HG02763 (cell line): ENCODE results near the gene KCNT2.
"Not testable (repeated sequence)": the region's sequence is repeated elsewhere in the genome, so short reads cannot be mapped to it uniquely, and the experiment has no call there.

Experiments
- ATAC-seq: cut with Tn5 transposase; IDR thresholded peaks from one replicate; pipeline ENCODE4 v1.9.1; 2021; ENCODE audit warnings: mild to moderate bottlenecking, moderate library complexity; ENCODE audit not compliant: unreplicated experiment

Gene KCNT2

DNA sequence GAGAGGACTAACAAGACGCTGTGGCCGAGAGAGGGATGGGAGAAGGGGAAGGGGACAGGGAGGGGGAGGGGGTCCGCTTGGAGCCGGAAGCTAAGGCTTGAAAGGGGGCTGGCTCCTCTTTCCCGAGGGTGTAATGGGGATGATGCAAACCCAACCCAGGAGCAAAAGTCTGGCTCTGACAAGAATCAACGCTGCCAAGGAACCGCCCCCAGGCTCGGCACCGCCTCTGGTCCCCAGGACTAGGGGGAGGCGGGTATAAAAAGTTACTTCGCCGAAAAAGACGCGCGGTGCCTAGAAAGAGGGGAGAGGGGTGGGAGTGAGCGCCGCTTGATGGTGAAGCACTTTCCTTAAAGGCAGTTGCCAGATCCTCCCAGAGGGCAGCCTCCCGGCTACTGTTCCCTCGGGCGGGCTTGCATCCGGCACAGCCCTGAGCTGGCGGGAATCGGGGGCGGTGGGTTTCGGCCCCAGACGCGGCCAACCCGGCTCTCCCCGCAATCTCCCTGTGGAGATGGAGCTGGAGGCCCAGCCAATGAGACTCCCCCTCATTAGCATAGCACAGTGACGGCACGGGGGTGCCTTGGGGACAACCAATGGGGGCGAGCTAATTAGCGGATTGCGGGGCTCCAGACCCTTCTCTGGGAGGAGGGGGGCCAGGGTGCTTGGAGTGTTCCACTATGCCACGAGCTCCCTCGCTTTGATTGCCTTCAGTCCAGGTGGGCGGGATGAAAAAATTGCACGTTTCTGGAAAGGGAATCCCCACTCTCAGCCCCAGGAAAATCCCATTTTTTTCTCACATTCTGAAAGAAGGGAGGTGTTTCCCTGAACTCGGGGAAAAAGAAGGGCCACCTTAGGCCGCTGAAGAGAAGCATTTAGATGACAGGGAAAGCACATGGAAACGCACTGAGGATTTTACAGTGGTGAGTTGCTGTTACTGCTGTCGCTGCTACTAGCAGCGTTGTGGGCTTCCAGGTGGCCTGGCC is at the start of gene KCNT2:
TSS of gene KCNT2 (minus strand) at position 51 of the 980 bp plus-strand sequence. CDS start 131 bp downstream, outside the sequence.
- ATAC-seq = no peak

DNA sequence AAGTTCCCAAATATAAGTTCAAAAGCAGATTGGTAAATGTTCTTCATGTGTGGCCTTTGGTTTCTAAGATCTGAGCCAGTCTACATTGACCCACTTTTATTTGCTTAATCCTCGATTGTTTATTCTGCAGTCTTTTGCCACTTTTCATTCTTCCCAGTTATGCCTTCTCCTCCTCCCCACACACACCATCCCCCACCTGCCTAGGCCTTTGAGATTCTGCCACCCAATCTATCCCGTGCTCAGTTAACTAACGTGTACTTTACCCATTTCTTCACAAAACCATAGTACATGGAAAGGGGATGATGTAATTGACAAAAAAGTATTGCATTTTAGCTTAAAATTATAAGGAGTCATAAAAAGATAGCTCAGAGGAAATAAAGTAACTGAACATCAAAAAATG is 47.3 kb upstream of the KCNT2 start:
- ATAC-seq = no peak

DNA sequence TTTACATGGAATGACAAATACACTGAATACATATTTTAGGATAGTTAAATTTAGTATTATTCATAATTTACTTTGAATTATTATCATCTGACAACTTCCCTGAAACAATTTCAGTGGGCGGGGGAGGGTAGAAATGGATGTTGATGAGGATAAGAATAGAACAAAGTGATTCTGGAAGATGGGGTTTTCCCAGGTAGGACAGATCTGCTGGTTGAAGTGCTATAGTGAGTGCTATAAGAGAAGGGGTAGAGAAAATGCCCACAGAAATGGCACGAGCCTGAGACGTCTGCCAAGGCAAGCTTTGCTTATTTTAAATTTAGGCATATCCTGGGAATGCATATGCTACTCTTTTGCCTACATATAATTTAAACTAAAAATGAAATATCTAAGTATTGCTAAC is 46.8 kb upstream of the KCNT2 start:
- ATAC-seq = no peak

DNA sequence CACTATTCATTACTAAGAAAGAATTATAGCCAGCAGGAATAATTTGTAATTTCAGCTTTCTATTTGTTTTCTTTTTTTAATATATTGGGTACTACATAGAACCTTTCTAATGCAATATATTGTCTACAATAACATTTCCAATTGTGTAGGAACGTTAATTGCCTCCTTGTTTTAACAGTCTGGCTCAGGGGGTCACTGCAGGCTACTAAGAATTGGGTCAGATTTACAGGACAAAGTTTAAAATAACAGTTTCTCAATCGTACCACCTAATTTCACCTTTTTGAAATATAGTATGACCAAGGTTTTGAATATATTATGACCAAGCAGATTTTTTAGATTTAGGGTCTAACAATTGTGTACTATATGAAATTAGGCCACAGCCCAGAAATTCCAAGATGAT is 46.0 kb upstream of the KCNT2 start:
- no peak for ATAC-seq

DNA sequence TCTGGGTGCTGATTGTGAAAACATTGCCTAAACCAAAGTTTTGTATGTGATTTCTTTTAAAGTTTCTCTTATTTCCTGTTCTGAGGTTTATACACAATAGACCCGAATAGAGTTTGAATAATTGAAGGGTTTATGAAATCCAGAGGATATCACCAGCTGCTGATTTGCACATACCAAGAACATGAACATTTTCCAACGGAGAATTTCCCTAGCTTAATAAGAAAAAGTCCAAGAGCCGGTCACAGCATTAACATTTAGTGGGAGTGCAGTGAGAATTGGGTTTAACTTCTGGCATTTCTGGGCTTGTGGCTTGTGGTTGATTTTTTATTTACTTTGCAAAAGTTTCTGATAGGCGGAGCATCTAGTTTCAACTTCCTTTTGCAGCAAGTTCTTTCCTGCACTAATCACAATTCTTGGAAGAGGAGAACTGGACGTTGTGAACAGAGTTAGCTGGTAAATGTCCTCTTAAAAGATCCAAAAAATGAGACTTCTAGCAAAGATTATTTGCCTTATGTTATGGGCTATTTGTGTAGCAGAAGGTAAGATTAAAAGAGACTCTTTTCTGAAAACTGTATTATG is 43.5 kb upstream of the KCNT2 start, which contains the start of gene CFH:
TSS of gene CFH (plus strand) at position 407 of the 579 bp plus-strand sequence. CDS start at position 482, 75 bp downstream.
- ATAC-seq = no peak

DNA sequence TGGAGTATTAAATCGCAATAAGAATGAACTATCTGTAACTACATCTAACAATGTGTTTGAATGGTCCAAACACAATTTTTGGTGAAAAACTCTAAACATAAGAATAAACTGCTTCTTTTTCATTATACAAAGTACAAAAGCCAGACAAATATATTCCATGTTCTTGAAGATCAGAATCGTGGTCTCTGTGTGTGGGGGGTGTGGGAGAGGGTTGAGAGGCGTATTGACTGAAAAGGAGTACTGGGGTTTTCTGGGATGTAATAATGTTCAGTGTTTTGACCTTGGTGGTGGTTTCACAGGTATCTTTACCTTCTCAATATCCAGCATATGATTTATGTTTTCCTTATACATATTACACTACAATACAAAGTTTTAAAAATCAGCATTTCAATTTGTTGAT is 42.8 kb upstream of the KCNT2 start:
- no peak for ATAC-seq

DNA sequence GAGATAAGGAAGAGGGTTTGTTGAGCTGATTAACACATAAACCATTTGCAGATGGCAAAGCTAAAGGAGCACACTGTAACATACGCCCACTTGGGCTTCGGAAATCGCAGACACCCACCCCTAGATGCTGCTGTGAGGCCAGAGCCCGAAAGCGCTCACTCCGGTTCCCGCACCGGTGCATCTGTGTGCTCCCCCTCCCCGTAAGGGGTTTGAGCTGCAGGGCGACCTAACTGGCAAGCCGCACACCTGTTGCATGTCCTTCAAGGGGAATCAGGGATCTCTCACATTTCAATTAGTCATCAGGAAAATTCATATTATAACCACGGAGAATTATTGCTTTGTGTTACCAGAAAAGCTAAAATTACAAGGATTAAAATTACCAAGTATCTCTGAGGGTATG is 42.2 kb upstream of the KCNT2 start:
- no peak for ATAC-seq

DNA sequence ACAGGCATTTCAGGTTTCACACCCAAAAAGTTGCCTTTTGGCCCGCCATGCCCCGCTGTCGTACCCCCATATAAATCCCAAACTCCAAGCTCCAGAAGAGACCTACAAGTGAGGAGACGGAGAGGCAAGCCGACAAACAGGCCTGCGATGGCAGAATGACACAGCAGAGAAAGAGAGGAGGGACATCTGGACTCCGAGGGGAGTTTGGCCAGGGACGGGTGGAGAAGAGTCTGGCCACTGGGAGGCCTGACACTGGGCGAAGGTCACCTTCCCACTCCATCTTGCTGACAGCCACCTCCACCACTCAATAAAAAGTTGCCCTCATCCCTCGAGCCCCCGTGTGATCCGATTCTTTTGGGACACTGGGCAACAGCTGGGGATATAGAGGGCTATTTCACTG is 41.8 kb upstream of the KCNT2 start:
- ATAC-seq = no peak

DNA sequence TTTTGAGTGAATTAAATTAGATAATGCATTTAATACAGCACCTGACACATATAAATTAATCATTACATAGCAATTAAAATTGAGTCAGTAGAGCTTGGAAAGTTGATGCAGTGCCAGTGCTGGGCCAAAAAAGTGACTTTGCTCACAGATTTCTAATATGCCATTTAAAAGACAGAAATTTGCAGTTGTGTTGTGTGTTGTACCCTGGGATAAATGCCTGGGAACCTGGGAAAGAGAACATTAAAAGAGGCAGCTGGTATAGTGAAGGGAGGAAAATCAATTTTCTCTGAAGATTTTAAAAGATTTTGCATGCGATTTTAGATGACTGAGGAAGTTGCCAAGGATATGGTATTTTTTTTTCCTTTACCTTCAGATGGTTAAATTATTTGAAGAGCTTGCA is 32.7 kb upstream of the KCNT2 start:
- ATAC-seq = no peak

DNA sequence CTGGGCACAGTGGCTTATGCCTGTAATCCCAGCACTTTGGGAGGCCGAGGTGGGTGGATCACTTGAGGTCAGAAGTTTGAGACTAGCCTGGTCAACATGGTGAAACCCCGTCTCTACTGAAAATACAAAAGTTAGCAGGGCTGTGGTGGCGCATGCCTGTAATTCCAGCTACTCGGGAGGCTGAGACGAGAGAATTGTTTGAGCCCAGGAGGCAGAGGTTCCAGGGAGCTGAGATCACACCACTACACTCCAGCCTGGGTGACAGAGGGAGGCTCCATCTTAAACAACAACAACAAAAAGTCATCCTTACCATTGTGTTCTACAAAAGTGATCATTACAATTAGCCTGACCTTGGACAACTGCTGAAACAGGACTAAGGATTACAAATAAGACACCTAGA is 31.1 kb upstream of the KCNT2 start:
- not testable (repeated sequence) for ATAC-seq

DNA sequence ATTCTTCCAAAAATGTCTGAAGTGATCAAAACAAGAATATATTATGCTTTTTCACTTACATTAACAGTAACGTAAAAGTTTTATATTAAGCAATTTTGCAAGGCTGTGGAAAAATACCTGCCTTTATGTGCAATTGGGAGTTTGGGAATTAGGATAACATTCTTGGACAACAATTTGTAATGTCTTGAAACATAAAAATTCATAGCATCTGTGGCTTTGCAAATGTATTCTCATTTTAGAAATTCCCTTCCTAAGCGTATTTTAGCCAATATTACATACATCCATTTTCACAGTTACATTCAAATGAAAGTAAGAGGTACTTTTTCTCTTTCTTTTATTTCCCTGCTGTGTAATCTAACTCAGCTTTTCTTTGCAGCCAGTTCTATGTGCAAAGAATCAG is 30.2 kb upstream of the KCNT2 start:
- ATAC-seq = no peak

DNA sequence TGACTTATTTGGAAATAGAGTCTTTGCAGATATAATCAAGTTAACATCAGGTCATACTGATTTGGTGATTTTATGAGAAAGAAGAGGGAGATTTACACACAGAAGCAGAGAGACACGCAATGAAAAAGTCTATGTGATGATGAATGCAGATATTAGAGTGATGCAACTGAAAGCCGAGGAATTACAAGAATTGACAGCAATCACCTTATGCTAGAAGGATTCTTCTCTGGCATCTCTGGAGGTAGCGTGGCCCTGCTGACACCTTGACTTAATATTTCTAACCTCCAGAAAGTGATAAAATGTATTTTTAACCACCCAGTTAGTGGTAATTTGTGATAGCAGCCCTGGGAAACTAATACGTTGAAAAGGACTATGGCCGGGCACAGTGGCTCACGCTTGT is 29.4 kb upstream of the KCNT2 start:
- no peak for ATAC-seq

DNA sequence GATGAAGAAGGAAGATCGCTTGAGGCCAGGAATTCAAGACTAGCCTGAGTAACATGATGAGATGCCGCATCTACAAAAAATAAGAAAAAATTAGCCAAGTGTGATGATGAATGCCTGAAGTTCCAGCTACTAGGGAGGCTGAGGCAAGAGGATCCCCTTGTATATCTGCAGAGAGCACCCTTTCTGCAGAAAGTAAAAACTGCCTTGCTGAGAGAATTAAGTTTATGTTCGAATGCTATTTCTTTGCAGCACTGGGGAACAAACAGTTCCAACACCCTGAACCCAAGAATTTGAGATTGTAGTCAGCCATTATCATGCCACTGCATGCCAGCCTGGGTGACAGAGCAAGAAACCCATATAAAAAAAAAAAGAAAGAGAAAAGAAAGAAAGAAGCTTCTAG is 20.6 kb upstream of the KCNT2 start:
- ATAC-seq = no peak

DNA sequence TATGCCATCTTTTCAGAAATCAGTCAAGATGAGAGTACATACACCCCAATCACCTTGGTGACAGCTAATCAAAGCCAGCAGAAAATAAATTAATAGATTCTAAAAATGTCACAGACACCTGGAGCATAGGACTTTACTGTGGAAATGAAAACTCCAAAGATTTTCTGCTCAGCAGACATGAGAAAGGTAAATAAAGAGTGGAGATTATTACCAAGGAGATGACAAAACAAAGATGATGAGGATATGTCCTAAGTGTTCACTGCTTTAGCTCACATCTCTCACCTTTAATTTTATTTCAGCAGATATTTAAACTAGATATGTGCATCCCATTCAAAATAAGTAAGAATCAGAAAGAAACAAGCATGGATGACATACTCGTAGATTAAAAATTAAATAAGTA is 14.8 kb upstream of the KCNT2 start:
- no peak for ATAC-seq

DNA sequence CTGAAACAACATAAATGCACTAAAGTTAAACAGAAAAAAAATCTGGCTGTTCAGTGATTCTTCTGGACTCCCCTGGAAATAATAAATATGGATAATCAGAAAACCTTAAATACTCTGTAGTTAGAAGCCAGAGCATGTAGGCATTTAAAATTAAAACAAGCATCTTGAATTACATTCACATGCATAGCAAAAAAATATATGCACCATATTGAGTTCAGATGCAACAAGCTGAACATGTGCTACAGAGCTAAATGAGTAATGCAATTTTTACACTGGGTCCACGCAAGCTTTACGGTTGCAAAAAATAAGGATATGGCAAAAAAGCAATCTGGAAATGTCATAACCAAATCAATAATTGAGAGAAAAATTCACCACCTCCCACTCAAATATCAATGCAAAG is 11.5 kb upstream of the KCNT2 start:
- no peak for ATAC-seq

DNA sequence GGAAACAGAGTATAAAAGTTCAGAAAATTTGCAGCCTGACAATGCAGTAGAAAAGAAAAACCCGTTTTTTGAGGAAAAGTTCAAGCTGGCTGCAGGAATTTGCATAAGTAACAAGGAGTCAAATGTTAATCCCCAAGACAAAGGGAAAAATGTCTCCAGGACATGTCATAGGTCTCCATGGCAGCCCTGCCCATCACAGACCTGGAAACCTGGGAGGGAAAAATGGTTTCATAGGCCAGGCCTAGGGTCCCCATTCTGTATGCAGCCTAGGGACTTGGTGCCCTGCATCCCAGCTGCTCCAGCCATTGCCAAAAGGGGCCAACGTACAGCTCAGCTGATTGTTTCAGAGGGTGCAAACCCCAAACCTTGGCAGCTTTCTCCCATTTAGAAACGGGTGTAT is 3.6 kb upstream of the KCNT2 start:
- ATAC-seq = no peak

DNA sequence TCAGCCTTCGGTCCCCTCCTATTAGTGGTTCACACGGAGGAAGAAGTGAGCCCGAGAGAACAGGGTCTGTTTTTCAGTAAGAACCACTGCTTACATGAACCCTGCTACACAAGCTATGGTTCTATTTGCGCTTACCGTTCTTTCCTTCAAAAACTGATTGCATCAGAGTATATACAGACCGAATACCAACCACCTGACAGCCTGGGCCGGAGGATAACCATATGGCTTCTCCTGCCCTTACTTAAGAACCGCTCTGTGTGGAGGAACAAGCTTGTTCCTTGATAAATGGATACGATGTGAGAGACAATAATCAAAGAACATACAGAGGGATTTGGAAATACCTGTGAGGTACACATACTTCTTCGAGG is 1.1 kb upstream of the KCNT2 start:
- no peak for ATAC-seq

DNA sequence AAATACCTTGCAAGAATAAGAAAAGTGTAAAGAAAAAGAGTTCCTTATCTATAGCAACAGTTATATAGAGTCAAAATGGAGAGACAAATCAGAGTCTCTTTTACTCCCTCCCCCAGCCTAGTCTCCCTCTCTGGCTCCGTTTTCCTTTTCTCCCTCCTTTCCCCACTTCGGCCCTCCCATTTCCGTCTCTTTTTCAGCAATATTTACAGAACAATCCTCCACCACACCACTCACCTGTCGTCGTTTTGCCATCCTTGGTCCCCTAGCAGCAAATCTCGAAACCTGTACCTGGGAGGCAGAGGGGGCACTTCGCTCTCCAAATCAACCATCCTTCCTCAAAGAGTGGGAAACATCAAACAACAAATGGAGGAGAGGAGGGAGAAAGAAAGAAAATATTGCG is 259 bp downstream of the KCNT2 start:
- ATAC-seq = no peak

DNA sequence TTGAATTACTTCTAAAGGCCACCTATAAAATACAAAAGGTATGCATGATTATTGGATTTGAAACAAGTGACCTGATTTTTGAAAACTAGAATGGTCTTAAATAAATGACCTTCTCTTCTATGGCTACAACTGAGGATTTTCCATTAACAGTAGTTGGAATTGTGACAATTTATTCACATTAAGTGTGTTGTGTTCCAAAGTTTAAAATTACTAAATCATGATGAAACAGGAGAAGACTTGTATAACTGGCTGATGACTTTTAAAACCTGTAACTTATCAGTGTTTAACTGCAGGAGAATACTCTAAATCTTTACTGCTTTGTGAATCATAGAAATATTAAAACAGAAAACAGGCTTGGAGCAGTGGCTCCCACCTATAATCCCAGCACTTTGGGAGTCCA is 4.6 kb downstream of the KCNT2 start:
- ATAC-seq = no peak

DNA sequence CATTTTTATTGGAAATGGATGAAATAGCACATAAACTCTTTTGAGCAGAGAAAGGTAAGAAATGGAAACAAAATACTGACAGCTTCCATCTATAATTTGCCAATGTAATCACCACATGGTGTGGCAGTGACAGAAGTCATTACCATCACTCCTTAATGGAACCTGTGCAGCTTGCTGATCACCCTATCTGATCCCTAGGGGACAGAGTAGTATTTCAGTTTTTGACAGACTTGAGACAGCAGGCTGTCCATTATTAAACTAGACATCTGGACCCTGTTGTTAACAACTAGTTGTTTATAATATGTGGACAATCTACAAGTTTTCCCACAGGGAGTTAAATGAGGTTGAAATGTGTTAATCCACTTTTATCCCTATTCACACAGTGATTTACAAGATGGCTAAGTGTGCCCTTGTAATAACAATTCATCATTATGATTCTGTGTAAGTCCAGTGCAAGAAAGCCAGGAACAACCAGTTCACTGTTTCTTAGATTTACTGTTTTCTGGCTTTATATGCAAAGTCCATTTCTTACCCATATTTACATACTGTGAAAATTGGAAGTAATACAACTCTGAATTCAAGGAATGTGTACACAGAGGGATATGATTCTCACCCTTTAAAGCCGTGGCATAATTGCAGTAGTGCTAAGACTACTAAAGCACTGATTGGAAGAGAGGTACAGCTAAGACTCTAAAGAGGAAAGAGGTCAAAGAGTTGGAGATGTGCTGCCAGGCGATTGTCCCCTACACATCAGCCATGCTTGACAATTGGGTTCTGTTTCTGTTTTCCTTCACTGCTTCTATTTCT is 9.1 kb downstream of the KCNT2 start:
- no peak for ATAC-seq

DNA sequence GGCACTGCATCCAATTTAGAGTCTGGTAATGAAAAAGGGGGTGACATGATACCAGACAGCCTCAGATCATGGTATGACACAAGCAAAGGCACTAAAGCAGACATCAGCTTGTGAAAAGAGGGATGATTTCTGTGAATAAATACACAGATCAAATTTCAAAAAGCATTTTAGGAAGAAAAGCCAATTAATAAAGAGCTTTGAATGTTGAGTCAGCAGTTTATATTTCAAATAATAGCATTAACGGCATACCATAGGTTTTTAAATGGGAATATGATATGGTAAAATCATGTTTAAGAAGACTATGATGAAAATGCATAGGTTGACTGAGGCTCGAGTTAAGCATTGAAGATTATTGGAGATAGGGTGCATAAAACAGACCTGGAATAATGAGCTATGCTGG is 13.5 kb downstream of the KCNT2 start:
- no peak for ATAC-seq

DNA sequence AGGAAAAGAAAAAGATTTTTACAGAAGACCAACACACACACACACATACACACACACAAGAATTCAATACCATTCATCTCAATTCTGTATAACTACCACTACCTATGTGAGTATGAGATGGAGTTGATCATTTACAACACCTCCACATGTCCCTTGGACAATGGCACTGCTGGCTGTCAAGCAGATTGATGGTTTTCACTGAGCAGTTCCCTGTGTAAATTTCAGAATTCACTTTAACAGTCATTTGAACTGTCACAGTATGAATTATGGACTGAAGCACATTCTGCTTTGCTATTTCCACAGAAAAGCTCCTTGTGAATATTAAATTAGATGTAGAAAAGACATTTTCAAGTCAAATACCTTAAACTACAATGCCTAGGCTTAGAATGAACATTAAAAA is 14.3 kb downstream of the KCNT2 start:
- no peak for ATAC-seq
